HepG2 (cell line): Measurements from ENCODE around the gene KCNK2. TPM values are rescaled to one million over a fixed set of nuclear protein-coding genes. Genes with fewer than 3 reads are reported as not detected.

Source experiments
- ATM ChIP-seq: fragments of 450-650 bp; IDR thresholded peaks from 2 replicates; pipeline ENCODE4 v1.7.1; 2017; ENCODE audit warnings: mild to moderate bottlenecking, borderline replicate concordance
- NCOA5 ChIP-seq: sonication (generic); formaldehyde crosslinking; IDR thresholded peaks from 2 replicates; pipeline ENCODE4 v1.4.0; 2020; ENCODE audit warnings: missing genetic modification reagents
- SMYD3 ChIP-seq: sonication (generic); formaldehyde crosslinking; IDR thresholded peaks from 2 replicates; pipeline ENCODE4 v1.8.1; 2023; ENCODE audit warnings: mild to moderate bottlenecking, missing genetic modification reagents
- TEAD2 ChIP-seq: sonication (generic); formaldehyde crosslinking; IDR thresholded peaks from 2 replicates; pipeline ENCODE4 v1.9.0; 2021; ENCODE audit warnings: missing genetic modification reagents
- ZBTB3 ChIP-seq: sonication (generic); formaldehyde crosslinking; IDR thresholded peaks from 2 replicates; pipeline ENCODE4 v1.4.0; 2020; ENCODE audit warnings: low read depth, mild to moderate bottlenecking, moderate library complexity, missing genetic modification reagents, borderline replicate concordance
- polyA plus RNA-seq, 8 experiments: library from polyadenylated mRNA; depleted of rRNA in 3 of 8; stranded (reverse) in 7 of 8; unstranded in 1 of 8; fragments of >200 nt; fragmentation: Illumina TruSeq in 4 of 8; extraction: Trizol in 4 of 8; gene quantifications; 2 replicates each; pipeline versions ENCODE4 v1.2.1 to v1.2.3, GENCODE V29; 2011 to 2016; ENCODE audit warnings: low read depth in 4 of 8, missing spikeins in 1 of 8, mixed read lengths in 1 of 8; ENCODE audit not compliant: insufficient read depth in 1 of 8
- total RNA-seq, 5 experiments: library from RNA; depleted of rRNA; stranded (reverse); fragments of >200 nt; fragmentation: Illumina TruSeq; extraction: Trizol; gene quantifications; 2 replicates each; pipeline ENCODE4 v1.2.3, GENCODE V29; 2016; ENCODE audit warnings: low read depth in 1 of 5
- TF ChIP-seq, protein P1 (sequence below): sonication (generic); formaldehyde crosslinking; IDR thresholded peaks from 2 replicates; pipeline ENCODE4 v1.4.0; 2020; ENCODE audit warnings: missing genetic modification reagents; ENCODE audit errors: not compliant biosample characterization
- TF ChIP-seq, protein P2 (sequence below): sonication (generic); formaldehyde crosslinking; IDR thresholded peaks from 2 replicates; pipeline ENCODE4 v1.4.0; 2020; ENCODE audit warnings: missing genetic modification reagents, borderline replicate concordance
- TF ChIP-seq, protein P3 (sequence below): sonication (generic); formaldehyde crosslinking; IDR thresholded peaks from 2 replicates; pipeline ENCODE4; 2020; ENCODE audit warnings: missing genetic modification reagents, mild to moderate bottlenecking, borderline replicate concordance
- TF ChIP-seq, protein P4 (sequence below): sonication (generic); formaldehyde crosslinking; conservative IDR thresholded peaks from 2 replicates; pipeline ENCODE4 v1.4.0; 2020; ENCODE audit warnings: mild to moderate bottlenecking, missing genetic modification reagents, moderate library complexity
- TF ChIP-seq, protein P5 (sequence below): sonication (generic); formaldehyde crosslinking; IDR thresholded peaks from 2 replicates; pipeline ENCODE4 v1.4.0; 2020; ENCODE audit warnings: low read depth, missing genetic modification reagents
- TF ChIP-seq, protein P6 (sequence below): sonication (generic); formaldehyde crosslinking; IDR thresholded peaks from 2 replicates; pipeline ENCODE4 v1.4.0; 2020; ENCODE audit warnings: low read depth, mild to moderate bottlenecking, missing genetic modification reagents

Gene KCNK2
- total and polyA plus RNA-seq, 2 of the 13 experiments (the other 11 are each of a cell fraction or from before 2014, with no cell fraction given) = not detected

DNA sequence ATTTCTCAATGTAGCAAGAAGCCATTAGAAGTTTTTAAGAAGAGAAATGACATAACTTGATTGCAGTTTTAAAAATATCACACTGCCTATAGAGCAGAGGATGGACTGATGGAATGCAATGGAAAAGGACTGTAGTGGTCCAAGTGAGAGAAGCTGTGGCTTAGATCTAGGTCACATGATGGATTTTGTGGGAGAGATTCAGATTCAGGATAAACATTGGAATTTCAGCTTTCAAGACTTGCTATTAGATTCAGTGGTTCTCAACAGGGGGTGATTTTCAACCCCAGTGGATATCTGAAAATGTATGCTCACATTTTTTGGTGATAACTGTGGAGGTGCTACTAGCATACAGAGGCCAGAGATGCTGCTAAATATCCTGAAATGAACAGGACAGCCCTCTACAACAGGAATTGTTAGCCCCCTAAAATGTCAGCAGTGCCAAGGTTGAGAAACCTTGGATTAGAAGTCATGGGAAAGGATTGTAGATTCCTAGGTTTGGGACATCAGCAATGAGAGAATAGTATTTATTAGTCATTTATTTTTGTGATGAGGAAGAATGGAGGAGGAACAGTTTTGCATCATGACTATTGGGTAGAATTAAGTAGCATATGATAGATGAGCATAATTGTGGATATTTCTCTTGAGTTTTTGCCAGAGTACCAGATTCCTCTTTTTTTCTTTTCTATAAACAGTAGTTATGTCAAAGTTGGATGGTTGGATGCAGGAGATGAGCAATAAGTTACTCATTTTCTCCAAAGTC, 30.1 kb upstream of the KCNK2 start (continued):
- TF ChIP-seq, protein P1, sequence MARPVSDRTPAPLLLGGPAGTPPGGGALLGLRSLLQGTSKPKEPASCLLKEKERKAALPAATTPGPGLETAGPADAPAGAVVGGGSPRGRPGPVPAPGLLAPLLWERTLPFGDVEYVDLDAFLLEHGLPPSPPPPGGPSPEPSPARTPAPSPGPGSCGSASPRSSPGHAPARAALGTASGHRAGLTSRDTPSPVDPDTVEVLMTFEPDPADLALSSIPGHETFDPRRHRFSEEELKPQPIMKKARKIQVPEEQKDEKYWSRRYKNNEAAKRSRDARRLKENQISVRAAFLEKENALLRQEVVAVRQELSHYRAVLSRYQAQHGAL (CRISPR knock-in tag) = no peak
- TF ChIP-seq, protein P2, sequence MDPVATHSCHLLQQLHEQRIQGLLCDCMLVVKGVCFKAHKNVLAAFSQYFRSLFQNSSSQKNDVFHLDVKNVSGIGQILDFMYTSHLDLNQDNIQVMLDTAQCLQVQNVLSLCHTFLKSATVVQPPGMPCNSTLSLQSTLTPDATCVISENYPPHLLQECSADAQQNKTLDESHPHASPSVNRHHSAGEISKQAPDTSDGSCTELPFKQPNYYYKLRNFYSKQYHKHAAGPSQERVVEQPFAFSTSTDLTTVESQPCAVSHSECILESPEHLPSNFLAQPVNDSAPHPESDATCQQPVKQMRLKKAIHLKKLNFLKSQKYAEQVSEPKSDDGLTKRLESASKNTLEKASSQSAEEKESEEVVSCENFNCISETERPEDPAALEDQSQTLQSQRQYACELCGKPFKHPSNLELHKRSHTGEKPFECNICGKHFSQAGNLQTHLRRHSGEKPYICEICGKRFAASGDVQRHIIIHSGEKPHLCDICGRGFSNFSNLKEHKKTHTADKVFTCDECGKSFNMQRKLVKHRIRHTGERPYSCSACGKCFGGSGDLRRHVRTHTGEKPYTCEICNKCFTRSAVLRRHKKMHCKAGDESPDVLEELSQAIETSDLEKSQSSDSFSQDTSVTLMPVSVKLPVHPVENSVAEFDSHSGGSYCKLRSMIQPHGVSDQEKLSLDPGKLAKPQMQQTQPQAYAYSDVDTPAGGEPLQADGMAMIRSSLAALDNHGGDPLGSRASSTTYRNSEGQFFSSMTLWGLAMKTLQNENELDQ (CRISPR knock-in tag) = no peak
- TF ChIP-seq NCOA5 (CRISPR knock-in tag) = no peak
- TF ChIP-seq, protein P3, sequence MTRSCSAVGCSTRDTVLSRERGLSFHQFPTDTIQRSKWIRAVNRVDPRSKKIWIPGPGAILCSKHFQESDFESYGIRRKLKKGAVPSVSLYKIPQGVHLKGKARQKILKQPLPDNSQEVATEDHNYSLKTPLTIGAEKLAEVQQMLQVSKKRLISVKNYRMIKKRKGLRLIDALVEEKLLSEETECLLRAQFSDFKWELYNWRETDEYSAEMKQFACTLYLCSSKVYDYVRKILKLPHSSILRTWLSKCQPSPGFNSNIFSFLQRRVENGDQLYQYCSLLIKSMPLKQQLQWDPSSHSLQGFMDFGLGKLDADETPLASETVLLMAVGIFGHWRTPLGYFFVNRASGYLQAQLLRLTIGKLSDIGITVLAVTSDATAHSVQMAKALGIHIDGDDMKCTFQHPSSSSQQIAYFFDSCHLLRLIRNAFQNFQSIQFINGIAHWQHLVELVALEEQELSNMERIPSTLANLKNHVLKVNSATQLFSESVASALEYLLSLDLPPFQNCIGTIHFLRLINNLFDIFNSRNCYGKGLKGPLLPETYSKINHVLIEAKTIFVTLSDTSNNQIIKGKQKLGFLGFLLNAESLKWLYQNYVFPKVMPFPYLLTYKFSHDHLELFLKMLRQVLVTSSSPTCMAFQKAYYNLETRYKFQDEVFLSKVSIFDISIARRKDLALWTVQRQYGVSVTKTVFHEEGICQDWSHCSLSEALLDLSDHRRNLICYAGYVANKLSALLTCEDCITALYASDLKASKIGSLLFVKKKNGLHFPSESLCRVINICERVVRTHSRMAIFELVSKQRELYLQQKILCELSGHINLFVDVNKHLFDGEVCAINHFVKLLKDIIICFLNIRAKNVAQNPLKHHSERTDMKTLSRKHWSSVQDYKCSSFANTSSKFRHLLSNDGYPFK = no peak
- TF ChIP-seq, protein P4, sequence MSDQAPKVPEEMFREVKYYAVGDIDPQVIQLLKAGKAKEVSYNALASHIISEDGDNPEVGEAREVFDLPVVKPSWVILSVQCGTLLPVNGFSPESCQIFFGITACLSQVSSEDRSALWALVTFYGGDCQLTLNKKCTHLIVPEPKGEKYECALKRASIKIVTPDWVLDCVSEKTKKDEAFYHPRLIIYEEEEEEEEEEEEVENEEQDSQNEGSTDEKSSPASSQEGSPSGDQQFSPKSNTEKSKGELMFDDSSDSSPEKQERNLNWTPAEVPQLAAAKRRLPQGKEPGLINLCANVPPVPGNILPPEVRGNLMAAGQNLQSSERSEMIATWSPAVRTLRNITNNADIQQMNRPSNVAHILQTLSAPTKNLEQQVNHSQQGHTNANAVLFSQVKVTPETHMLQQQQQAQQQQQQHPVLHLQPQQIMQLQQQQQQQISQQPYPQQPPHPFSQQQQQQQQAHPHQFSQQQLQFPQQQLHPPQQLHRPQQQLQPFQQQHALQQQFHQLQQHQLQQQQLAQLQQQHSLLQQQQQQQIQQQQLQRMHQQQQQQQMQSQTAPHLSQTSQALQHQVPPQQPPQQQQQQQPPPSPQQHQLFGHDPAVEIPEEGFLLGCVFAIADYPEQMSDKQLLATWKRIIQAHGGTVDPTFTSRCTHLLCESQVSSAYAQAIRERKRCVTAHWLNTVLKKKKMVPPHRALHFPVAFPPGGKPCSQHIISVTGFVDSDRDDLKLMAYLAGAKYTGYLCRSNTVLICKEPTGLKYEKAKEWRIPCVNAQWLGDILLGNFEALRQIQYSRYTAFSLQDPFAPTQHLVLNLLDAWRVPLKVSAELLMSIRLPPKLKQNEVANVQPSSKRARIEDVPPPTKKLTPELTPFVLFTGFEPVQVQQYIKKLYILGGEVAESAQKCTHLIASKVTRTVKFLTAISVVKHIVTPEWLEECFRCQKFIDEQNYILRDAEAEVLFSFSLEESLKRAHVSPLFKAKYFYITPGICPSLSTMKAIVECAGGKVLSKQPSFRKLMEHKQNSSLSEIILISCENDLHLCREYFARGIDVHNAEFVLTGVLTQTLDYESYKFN (CRISPR knock-in tag) = no peak
- TF ChIP-seq ATM = no peak
- TF ChIP-seq, protein P5, sequence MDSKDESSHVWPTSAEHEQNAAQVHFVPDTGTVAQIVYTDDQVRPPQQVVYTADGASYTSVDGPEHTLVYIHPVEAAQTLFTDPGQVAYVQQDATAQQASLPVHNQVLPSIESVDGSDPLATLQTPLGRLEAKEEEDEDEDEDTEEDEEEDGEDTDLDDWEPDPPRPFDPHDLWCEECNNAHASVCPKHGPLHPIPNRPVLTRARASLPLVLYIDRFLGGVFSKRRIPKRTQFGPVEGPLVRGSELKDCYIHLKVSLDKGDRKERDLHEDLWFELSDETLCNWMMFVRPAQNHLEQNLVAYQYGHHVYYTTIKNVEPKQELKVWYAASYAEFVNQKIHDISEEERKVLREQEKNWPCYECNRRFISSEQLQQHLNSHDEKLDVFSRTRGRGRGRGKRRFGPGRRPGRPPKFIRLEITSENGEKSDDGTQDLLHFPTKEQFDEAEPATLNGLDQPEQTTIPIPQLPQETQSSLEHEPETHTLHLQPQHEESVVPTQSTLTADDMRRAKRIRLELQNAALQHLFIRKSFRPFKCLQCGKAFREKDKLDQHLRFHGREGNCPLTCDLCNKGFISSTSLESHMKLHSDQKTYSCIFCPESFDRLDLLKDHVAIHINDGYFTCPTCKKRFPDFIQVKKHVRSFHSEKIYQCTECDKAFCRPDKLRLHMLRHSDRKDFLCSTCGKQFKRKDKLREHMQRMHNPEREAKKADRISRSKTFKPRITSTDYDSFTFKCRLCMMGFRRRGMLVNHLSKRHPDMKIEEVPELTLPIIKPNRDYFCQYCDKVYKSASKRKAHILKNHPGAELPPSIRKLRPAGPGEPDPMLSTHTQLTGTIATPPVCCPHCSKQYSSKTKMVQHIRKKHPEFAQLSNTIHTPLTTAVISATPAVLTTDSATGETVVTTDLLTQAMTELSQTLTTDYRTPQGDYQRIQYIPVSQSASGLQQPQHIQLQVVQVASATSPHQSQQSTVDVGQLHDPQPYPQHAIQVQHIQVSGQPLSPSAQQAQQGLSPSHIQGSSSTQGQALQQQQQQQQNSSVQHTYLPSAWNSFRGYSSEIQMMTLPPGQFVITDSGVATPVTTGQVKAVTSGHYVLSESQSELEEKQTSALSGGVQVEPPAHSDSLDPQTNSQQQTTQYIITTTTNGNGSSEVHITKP (CRISPR knock-in tag) = no peak
- TF ChIP-seq, protein P6, sequence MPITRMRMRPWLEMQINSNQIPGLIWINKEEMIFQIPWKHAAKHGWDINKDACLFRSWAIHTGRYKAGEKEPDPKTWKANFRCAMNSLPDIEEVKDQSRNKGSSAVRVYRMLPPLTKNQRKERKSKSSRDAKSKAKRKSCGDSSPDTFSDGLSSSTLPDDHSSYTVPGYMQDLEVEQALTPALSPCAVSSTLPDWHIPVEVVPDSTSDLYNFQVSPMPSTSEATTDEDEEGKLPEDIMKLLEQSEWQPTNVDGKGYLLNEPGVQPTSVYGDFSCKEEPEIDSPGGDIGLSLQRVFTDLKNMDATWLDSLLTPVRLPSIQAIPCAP (CRISPR knock-in tag) = no peak
- no peak for TF ChIP-seq ZBTB3 (CRISPR knock-in tag)
- TF ChIP-seq TEAD2 (CRISPR knock-in tag) = no peak
- no peak for TF ChIP-seq SMYD3 (CRISPR knock-in tag)
